BLaER1 treated with 17β-estradiol and CSF1 and Interleukin-3, amounts not matched to agents 10 nM and 100 nM (cell line): ENCODE data around the gene PCCA.
A peak's percentile ranks its signal among the peaks of the same experiment; 100 is the strongest.

ENCODE experiments used
- H3K27ac ChIP-seq, 11 experiments: shearing (Covaris generic); formaldehyde crosslinking; 2 replicates each; pipeline ENCODE4 v1.8.1; 2022
- H3K27me3 ChIP-seq, 11 experiments: shearing (Covaris generic); formaldehyde crosslinking; 2 replicates each; pipeline ENCODE4 v1.8.1; 2022
- H3K36me3 ChIP-seq, 11 experiments: shearing (Covaris generic); formaldehyde crosslinking; 2 replicates each; pipeline ENCODE4 v1.8.1; 2022
- H3K4me1 ChIP-seq, 10 experiments: shearing (Covaris generic); formaldehyde crosslinking; 2 replicates each; pipeline ENCODE4 v1.8.1; 2022
- H3K4me2 ChIP-seq, 11 experiments: shearing (Covaris generic); formaldehyde crosslinking; 2 replicates each; pipeline ENCODE4 v1.8.1; 2022
- H3K4me3 ChIP-seq, 10 experiments: shearing (Covaris generic); formaldehyde crosslinking; 2 replicates each; pipeline ENCODE4 v1.8.1; 2022
- H3K9ac ChIP-seq, 11 experiments: shearing (Covaris generic); formaldehyde crosslinking; 2 replicates each; pipeline ENCODE4 v1.8.1; 2022
- H3K9me3 ChIP-seq, 11 experiments: shearing (Covaris generic); formaldehyde crosslinking; replicated peaks in 1 of 11; 2 replicates each; pipeline ENCODE4 v1.8.1; 2022
- H4K20me1 ChIP-seq, 11 experiments: shearing (Covaris generic); formaldehyde crosslinking; 2 replicates each; pipeline ENCODE4 v1.8.1; 2022
- Cebpa-rat ChIP-seq, 11 experiments: shearing (Covaris generic); IDR thresholded peaks; 2 replicates each; pipeline ENCODE4 v1.8.1; 2022

The PCCA gene

GRCh38 chr13:100544866-100545683 lies 456.2 kb downstream of the PCCA start:
- H3K27ac ChIP-seq, result peak overlapping the region in 3 of 11 experiments; percentile 61 to 69 (median 61); a peak in 1 of 22 replicates
- no peaks in the 10 kb centered on the region; a peak in 1 of 22 replicates for H3K9me3 ChIP-seq
- H3K36me3 ChIP-seq, result no peaks in the 10 kb centered on the region
- no peak for TF ChIP-seq Cebpa-rat (IDR thresholded peaks at IDR 0.05)
- H3K27me3 ChIP-seq, result peaks cover 0 to 10% (median 0%) of the 10 kb centered on the region in 11 experiments; a peak in 2 of 22 replicates
- H3K4me3 ChIP-seq, result no peak overlapping the region
- peaks cover 26 to 53% (median 48%) of the 10 kb centered on the region in 10 experiments for H3K4me1 ChIP-seq
- H3K4me2 ChIP-seq, result peak overlapping the region in 10 of 11 experiments; percentile 9 to 94 (median 82); a peak in 16 of 22 replicates
- H3K9ac ChIP-seq, result no peak overlapping the region
- no peaks in the 10 kb centered on the region for H4K20me1 ChIP-seq

GRCh38 chr13:100545684-100546061 lies 456.8 kb downstream of the PCCA start:
- Histone ChIP-seq H4K20me1 (no peaks in the 10 kb centered on the region), H3K4me3 (no peak overlapping the region), H3K27me3 (peaks cover 0 to 10% (median 0%) of the 10 kb centered on the region in 11 experiments; a peak in 2 of 22 replicates), H3K4me1 (peaks cover 26 to 51% (median 47%) of the 10 kb centered on the region in 10 experiments), H3K4me2 (peak overlapping the region in 3 of 11 experiments; percentile 9 to 83 (median 77); a peak in 2 of 22 replicates), H3K9me3 (no peaks in the 10 kb centered on the region; a peak in 1 of 22 replicates), H3K9ac (no peak overlapping the region), H3K27ac (no peak overlapping the region), H3K36me3 (no peaks in the 10 kb centered on the region)
- TF ChIP-seq Cebpa-rat (IDR thresholded peaks at IDR 0.05), result no peak

- Histone ChIP-seq H3K36me3 (no peaks in the 10 kb centered on the region), H3K4me1 (peaks cover 24 to 46% (median 35%) of the 10 kb centered on the region in 10 experiments), H3K27me3 (peaks cover 0 to 3% (median 0%) of the 10 kb centered on the region in 11 experiments; a peak in 1 of 22 replicates), H3K27ac (no peak overlapping the region), H3K4me3 (no peak overlapping the region), H4K20me1 (no peaks in the 10 kb centered on the region), H3K9me3 (no peaks in the 10 kb centered on the region), H3K4me2 (no peak overlapping the region), H3K9ac (no peak overlapping the region)
- TF ChIP-seq Cebpa-rat (IDR thresholded peaks at IDR 0.05), result no peak
Measured at GRCh38 chr13:100546713-100547405, 458.0 kb downstream of the PCCA start.

GRCh38 chr13:100547791-100548201 lies 458.9 kb downstream of the PCCA start:
- Histone ChIP-seq H3K4me2 (no peak overlapping the region), H3K27ac (no peak overlapping the region), H3K9ac (no peak overlapping the region), H3K27me3 (no peaks in the 10 kb centered on the region), H3K36me3 (no peaks in the 10 kb centered on the region), H3K4me1 (peaks cover 16 to 37% (median 26%) of the 10 kb centered on the region in 10 experiments), H3K4me3 (no peak overlapping the region), H4K20me1 (no peaks in the 10 kb centered on the region), H3K9me3 (no peaks in the 10 kb centered on the region)
- no peak for TF ChIP-seq Cebpa-rat (IDR thresholded peaks at IDR 0.05)

GRCh38 chr13:100549316-100549715 lies 460.4 kb downstream of the PCCA start:
- H3K9me3 ChIP-seq, result no peaks in the 10 kb centered on the region
- H4K20me1 ChIP-seq, result no peaks in the 10 kb centered on the region
- peaks cover 2 to 21% (median 12%) of the 10 kb centered on the region in 10 experiments for H3K4me1 ChIP-seq
- no peak overlapping the region for H3K4me2 ChIP-seq
- no peak for TF ChIP-seq Cebpa-rat (IDR thresholded peaks at IDR 0.05)
- no peaks in the 10 kb centered on the region for H3K36me3 ChIP-seq
- no peak overlapping the region for H3K9ac ChIP-seq
- no peaks in the 10 kb centered on the region for H3K27me3 ChIP-seq
- no peak overlapping the region for H3K27ac ChIP-seq
- no peak overlapping the region for H3K4me3 ChIP-seq

- H3K27ac ChIP-seq, result no peak overlapping the region
- no peak overlapping the region for H3K4me2 ChIP-seq
- H3K27me3 ChIP-seq, result no peaks in the 10 kb centered on the region
- H3K4me3 ChIP-seq, result no peak overlapping the region
- H3K36me3 ChIP-seq, result no peaks in the 10 kb centered on the region
- peaks cover 0 to 10% (median 0%) of the 10 kb centered on the region in 10 experiments; a peak in 1 of 20 replicates for H3K4me1 ChIP-seq
- no peak overlapping the region for H3K9ac ChIP-seq
- no peak for TF ChIP-seq Cebpa-rat (IDR thresholded peaks at IDR 0.05)
- no peaks in the 10 kb centered on the region for H4K20me1 ChIP-seq
- 0 out of 22 replicates have a peak, but pooled peaks cover 0 to 4% (median 0%) of the 10 kb centered on the region in 11 experiments for H3K9me3 ChIP-seq
Measured at GRCh38 chr13:100552755-100553154, 463.9 kb downstream of the PCCA start.

- no peak for TF ChIP-seq Cebpa-rat (IDR thresholded peaks at IDR 0.05)
- H3K9ac ChIP-seq, result no peak overlapping the region
- H4K20me1 ChIP-seq, result no peaks in the 10 kb centered on the region
- H3K9me3 ChIP-seq, result 0 out of 22 replicates have a peak, but pooled peaks cover 0 to 3% (median 0%) of the 10 kb centered on the region in 11 experiments
- no peaks in the 10 kb centered on the region for H3K27me3 ChIP-seq
- no peak overlapping the region for H3K4me2 ChIP-seq
- H3K27ac ChIP-seq, result no peak overlapping the region
- no peak overlapping the region for H3K4me3 ChIP-seq
- H3K36me3 ChIP-seq, result no peaks in the 10 kb centered on the region
- no peaks in the 10 kb centered on the region for H3K4me1 ChIP-seq
Measured at GRCh38 chr13:100559886-100560285, 471.0 kb downstream of the PCCA start.

- Histone ChIP-seq H3K4me2 (no peak overlapping the region), H3K36me3 (no peaks in the 10 kb centered on the region), H3K9me3 (peaks cover 0 to 4% (median under 1%) of the 10 kb centered on the region in 11 experiments; a peak in 6 of 22 replicates), H3K9ac (no peak overlapping the region), H4K20me1 (no peaks in the 10 kb centered on the region), H3K27me3 (no peaks in the 10 kb centered on the region), H3K4me1 (no peaks in the 10 kb centered on the region), H3K27ac (no peak overlapping the region), H3K4me3 (no peak overlapping the region)
- no peak for TF ChIP-seq Cebpa-rat (IDR thresholded peaks at IDR 0.05)
Measured at GRCh38 chr13:100560498-100561157, 471.7 kb downstream of the PCCA start.

- no peak for TF ChIP-seq Cebpa-rat (IDR thresholded peaks at IDR 0.05)
- Histone ChIP-seq H3K4me3 (no peak overlapping the region), H3K9ac (no peak overlapping the region), H3K4me2 (no peak overlapping the region), H3K9me3 (peaks cover 0 to 9% (median 3%) of the 10 kb centered on the region in 11 experiments; a peak in 6 of 22 replicates), H3K27ac (no peak overlapping the region), H3K4me1 (no peaks in the 10 kb centered on the region), H3K36me3 (no peaks in the 10 kb centered on the region), H4K20me1 (no peaks in the 10 kb centered on the region), H3K27me3 (no peaks in the 10 kb centered on the region)
Measured at GRCh38 chr13:100561158-100561499, 472.2 kb downstream of the PCCA start.
